GM21576 (cell line): Measurements from ENCODE around the gene CAMTA1.
"Not testable (repeated sequence)": the region's sequence is repeated elsewhere in the genome, so short reads cannot be mapped to it uniquely, and the experiment has no call there.

ENCODE experiments used
- ATAC-seq: cut with Tn5 transposase; IDR thresholded peaks from one replicate; pipeline ENCODE4 v1.9.1; 2021; ENCODE audit warnings: mild to moderate bottlenecking, moderate library complexity; ENCODE audit not compliant: unreplicated experiment

CAMTA1 gene

GRCh38 chr1:7120863-7121621, 335.8 kb downstream of the CAMTA1 start:
- ATAC-seq, result no peak

DNA sequence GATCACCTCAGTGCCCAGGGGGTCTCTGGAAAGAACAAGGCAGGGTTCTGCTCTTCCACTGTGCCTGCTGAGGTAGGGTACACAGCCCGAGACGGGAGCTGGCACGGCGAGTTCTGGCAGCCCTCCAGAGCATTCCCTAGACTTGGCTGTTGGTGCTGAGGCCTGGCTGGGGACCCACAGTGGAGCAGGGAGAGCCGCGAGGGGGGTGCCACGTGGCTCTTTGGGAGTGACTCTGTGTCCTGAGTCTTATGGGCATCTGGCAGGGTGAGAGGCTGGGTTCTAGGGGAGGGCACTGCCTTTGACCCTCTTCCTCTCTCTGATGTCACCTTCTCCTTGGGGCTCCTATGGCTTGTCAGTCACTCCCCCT, 336.4 kb downstream of the CAMTA1 start:
- no peak for ATAC-seq

- no peak for ATAC-seq
Measured at GRCh38 chr1:7127322-7128075, 342.2 kb downstream of the CAMTA1 start.

DNA sequence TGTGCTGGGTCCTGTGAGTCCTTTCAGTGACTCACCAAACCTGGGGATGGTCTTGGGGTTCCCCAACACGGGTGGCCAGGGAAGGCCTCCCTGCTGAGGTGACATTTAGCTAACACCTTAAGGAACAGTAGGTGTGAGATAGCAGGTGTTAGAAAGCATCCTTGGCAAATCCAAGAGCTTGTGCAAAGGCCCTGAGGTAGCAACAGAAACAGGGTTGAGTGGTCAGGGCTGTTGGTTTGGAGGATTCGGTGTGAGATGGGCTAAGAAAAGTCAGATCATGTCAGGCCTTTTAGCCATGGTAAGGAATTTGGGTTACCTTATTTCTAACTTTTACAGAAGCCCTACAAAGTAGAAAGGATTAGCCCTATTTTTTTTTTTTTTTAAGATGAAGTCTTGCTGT, 343.0 kb downstream of the CAMTA1 start:
- no peak for ATAC-seq

DNA sequence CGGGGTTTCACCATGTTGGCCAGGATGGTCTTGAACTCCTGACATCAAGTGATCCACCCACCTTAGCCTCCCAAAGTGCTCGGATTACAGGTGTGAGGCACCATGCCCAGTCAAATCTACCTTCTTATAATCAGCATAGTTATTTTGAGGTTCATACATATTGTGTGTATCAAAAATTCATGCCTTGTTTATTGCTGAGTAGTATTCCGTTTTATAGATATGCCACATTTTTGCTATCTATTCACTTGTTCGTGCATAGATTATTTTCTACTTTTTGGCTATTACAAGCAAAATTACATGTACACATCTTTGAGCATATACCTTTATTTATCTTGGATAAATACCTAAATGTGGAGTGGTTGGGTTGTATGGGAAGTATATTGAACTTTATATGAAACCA, 344.9 kb downstream of the CAMTA1 start:
- no peak for ATAC-seq

GRCh38 chr1:7135493-7135892, 350.2 kb downstream of the CAMTA1 start:
- no peak for ATAC-seq

DNA sequence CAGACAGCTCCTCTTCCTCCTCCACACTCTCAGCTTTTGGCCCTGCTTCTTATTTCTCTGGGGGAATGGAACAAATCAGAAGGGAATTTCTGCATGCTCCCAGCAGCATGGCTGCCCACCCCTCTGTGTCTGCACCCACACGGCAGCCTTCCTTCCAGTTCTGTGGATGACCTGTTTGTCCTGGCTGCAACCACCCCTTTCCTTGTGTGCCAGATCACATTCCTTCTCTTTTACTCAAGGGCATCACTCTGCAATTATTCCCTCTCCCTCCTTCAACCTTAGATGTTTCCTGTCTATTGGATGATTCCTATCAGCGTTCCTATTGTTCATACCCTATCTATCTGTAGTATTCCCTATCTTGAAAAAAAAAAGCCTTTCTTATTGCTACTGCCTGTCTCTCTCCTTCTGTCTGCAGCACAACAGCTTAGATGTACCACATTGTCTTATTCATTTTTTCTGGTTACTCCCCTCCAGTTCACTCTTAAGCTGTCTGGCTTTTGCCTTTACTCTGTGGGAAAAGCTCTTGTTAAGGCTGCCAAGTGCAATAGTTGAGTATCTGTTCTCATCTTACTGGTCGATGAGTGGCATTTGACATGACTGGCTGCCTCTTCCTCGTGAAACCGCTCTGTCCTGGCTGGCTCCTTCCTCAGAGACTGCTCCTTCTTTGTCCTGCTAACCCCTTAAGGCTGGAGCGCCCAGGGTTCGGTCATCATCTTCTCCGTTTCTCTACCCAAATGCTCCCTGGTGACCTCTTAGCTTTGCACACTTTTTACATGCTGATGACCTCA, 351.1 kb downstream of the CAMTA1 start:
- ATAC-seq, result no peak

GRCh38 chr1:7140251-7140650, 355.0 kb downstream of the CAMTA1 start:
- no peak for ATAC-seq

DNA sequence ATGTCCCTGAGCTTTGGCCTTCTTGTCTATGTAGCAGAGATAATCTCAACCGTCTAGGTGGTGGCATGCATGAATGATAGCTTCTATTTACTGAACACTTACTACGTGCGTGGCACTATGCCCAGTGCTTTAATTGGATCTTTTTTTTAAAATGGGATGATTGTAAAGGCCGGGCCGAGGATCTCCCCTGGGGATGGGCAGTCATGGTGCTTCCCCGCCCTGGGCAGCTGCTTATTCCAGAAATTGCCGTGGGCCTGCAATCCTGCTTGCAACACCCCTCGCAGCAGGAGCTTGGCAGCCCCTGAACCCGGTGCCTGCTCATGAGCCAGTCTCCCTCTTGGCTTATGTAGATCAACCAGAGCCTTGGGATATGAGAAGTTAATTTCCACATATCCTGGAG, 360.7 kb downstream of the CAMTA1 start:
- ATAC-seq, result no peak

DNA sequence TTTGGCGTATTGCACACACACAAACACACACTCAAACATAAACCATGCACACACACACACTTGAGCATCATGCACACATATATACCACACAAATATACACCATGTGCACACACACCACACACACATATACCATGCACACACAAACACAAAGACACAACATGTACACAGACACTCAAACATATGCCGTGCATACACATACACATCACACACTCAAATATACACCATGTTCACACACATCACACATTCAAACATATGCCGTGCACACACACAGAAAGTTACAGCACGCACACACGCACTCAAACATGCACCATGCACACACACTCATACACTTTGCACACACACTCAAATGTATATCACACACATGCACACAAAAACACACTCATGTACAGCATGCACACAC, 361.5 kb downstream of the CAMTA1 start:
- ATAC-seq, result no peak

DNA sequence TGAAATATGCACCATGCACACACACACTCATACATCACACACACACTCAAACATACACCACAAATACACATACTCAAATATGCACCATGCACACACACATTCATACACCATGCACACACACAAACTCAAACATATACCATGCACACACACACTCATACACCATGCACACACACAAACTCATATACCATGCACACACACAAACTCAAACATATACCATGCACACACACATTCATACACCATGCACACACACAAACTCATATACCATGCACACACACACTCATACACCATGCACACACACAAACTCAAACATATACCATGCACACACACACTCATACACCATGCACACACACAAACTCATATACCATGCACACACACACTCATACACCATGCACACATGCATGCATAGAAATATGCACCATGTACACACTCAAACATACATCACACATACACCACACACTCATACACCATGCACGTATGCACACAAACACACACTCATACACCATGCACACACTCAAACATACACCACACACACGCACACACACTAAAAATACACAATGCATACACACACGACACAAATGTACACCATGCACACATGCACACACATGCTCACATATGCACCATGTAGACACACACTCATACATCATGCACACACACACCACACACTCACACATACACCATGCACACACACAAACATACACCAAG, 362.5 kb downstream of the CAMTA1 start:
- ATAC-seq, result not testable (repeated sequence)

DNA sequence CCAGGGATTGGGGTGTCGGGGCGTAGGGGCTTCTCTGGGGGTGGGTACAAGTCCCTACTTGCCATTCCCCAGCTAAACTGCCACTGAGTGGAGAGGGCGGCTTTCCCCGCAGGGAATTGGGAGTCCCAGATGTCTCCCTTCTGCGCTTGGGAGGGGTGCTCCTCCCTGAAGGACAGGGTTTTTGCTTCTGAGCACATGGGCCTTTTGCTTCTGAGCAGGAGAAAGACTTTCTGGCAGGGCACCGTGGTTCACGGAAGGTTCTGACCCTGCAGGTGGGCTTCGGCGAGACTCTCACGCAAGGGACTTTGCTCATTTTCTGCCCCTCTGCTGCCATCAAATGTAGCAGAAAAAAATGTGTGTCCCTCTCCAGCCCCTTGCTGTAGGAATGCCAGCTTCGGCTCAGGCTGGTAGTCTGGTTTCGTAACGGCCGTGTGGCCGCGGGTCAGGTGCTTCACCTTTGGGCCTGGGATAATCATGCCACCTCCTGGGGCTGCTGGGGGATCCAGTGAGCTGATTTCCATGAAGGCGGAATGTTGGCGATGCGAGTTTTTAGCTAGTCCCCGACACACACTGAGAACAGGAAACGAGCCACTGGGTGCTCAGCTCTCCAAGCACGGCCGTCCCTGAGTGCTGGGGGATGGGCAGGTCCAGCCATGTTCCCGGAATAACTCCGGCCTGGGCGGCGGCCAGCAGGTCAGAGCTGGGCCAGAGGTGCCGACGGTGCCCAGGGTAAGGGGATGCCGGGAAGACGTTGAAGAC, 364.0 kb downstream of the CAMTA1 start:
- ATAC-seq, result no peak

DNA sequence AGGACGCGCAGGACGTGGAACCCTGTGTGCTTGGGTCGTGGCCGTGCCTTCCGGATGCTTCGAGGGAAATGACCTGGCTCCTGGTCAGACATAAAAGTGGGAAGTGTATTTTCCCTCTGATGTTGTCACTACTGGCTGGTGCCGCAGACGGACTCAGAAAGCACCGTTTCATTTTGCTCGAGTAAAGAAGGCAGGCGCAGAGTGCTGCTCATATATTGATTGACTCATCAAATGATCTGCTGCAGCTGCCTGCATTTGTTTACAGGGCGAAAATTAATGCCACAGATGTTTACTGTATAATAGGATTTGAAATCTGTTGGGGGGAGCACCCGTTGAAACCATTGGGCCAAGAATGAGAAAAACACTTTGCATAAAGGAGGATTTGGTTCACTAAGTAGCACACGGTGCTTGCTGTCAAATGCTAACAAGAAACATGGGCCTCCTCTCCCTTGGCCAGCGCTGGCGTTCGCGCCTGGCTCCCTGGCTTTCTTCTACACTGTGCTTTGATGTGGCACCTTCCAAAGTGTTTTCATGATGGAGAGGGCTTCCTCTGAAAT, 365.5 kb downstream of the CAMTA1 start:
- ATAC-seq, result no peak

DNA sequence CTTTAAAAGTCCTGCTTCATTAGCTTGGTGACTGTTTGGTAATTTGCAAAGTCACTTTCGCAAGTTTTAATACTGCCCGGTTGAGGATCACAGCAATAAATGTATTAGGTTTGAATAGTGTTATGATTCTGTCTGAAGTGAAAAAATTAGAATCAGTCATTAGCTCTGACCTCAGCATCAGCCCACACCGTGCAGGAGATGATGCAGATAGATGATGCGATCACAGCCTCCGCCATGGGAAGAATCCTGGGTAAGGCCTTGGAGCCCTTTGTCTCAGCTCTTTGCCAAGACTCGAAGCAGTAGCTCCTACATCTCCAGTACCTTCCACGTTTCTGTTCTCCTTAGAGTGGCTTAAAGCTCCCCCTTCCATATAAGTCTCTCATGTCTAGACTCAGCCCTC, 366.7 kb downstream of the CAMTA1 start:
- no peak for ATAC-seq

- ATAC-seq, result no peak
Measured at GRCh38 chr1:7152655-7153054, 367.4 kb downstream of the CAMTA1 start.

DNA sequence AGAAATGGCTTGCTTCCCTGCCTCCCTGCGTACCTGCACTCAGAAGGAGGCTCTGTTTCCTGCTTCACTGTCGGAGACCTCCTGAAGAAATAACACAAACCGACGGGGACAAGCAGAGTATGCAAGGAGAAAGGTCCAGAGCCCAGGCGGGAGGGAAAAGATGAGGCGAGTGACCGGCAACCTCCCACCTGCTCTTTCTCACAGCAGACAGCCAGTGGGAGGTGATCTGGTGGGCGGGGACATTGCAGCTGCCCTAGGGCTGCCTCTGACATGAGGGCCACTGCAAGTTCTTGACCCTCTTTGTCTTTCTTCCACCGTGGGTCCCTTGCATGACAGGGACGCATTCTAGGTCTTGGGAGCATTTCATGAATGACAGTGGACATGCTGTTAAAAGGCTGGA, 368.2 kb downstream of the CAMTA1 start:
- ATAC-seq, result no peak

- no peak for ATAC-seq
Measured at GRCh38 chr1:7159116-7159781, 374.0 kb downstream of the CAMTA1 start.

DNA sequence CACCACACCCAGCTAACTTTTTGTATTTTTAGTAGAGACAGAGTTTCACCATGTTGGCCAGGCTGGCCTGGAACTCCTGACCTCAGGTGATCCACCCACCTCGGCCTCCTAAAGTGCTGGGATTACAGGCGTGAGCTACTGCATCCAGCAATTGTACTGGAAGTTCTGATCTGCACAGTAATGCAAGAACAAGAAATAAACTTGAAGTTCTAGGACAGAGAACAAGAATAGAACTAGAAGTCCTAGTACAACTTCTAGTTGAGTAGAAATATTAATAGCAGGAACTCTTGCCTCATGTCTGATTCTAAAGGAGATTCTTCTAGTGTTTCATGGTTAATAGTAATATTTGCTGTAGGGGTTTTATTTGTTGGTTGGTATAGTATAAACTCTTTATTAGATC, 383.3 kb downstream of the CAMTA1 start:
- not testable (repeated sequence) for ATAC-seq

- no peak for ATAC-seq
Measured at GRCh38 chr1:7171168-7171567, 385.9 kb downstream of the CAMTA1 start.

DNA sequence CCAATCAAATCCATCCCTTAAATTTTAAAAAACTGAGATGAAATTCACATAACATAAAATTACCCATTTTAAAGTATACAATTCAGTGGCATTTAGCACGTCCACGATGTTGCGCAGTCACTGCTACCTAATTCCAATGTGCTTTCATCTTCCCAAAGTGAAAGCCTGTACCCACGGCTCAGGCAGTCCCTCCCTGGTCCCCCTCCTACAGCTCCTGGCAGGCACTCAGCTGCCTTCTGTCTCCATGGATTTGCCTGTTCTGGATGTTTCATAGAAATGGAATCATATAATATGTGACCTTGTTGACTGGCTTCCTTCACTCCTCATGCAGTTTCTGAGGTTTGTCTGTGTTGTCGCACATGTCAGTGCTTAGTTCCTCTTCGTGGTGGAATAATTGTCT, 386.3 kb downstream of the CAMTA1 start:
- no peak for ATAC-seq
